ENCODE results near the gene RPLP2. TPM values are rescaled to one million over a fixed set of nuclear protein-coding genes. Genes with fewer than 3 reads are reported as not detected.

RPLP2 gene
- total and polyA plus RNA-seq, 2 of the 4 experiments (the other 2 are of a cell fraction), result 59.9 to 1,897 TPM

DNA sequence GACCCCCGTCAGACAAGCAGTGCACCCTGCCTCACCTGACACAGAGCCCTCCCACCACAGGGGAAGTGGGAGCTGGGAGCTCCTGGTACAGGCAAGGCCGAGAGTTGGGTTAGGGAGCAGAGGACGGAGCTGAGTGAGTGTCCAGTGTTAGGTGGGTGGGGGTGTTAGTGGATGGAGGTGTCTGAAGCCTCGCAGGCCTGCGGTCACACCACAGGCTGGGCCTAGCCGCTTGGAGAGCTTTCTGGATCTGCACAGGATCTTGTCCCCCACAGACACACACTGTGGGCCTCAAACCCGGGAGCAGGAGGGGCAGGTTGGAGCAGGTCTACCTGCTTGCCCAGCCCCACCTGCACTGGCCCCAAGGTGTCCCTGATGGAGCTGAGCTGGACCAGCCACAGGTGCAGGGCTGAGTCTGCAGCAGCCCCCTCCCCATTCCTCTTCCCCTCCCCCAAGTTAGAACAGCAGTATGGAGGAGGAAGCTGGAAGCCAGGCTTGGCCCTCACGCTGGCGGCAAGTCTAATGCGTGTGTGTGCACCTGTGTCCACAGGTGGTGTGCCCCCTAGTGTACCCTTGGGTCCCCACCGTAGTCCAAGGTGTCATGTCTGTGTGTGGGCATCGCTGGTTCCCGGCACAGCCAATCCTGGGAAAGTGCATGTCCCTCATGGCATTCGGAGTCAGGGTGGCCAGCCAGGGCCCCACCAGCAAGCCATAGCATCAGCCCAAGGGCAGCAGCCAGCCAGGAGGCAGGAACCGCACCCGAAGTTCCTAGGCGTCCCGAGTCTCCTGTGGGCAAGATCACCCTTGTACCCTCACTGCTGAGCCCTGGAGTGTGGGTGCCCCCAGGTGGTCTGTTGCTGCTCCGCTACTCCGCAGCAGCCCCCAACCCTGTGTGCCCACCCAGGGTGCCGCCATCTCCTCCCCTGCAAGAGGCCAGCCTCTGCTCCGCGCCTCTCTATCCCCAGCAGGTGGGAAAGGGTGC lies 30.5 kb upstream of the RPLP2 start (continued):
- TF ChIP-seq SMC3 (IDR thresholded peaks at IDR 0.05; ENCODE audit: low read depth, low read length) (no peak), CHD1 (IDR thresholded peaks at IDR 0.05; ENCODE audit: low read depth, low read length) (no peak), RAD21 (IDR thresholded peaks at IDR 0.05; ENCODE audit: low read length) (no peak), BHLHE40 (IDR thresholded peaks at IDR 0.05; ENCODE audit: low read depth, low read length) (no peak)
- TF ChIP-seq, protein P1, sequence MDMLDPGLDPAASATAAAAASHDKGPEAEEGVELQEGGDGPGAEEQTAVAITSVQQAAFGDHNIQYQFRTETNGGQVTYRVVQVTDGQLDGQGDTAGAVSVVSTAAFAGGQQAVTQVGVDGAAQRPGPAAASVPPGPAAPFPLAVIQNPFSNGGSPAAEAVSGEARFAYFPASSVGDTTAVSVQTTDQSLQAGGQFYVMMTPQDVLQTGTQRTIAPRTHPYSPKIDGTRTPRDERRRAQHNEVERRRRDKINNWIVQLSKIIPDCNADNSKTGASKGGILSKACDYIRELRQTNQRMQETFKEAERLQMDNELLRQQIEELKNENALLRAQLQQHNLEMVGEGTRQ (IDR thresholded peaks at IDR 0.05; ENCODE audit: low read depth, low read length), result no peak
